Measurements from ENCODE around the gene ACKR1.

ACKR1 gene

GRCh38 chr1:159204161-159205141, at the start of gene ACKR1:
Gene ACKR1 (plus strand): TSS chr1:159204875. CDS start chr1:159204960, 85 bp downstream.
- no peak for DNase-seq (ENCODE audit: low read depth in 2 of 2)

- peak; percentile 27 to 45 for DNase-seq (ENCODE audit: low read depth in 2 of 2)
Measured at GRCh38 chr1:159161001-159161718, 43.5 kb upstream of the ACKR1 start.

- no peak for DNase-seq (ENCODE audit: low read depth in 2 of 2)
Measured at GRCh38 chr1:159161719-159162026, 43.0 kb upstream of the ACKR1 start.

- no peak for DNase-seq (ENCODE audit: low read depth in 2 of 2)
Measured at GRCh38 chr1:159162516-159163265, 42.0 kb upstream of the ACKR1 start.

- no peak for DNase-seq (ENCODE audit: low read depth in 2 of 2)
Measured at GRCh38 chr1:159163614-159164228, 41.0 kb upstream of the ACKR1 start.

GRCh38 chr1:159168043-159168442, 36.6 kb upstream of the ACKR1 start:
- DNase-seq (ENCODE audit: low read depth in 2 of 2): no peak

GRCh38 chr1:159170639-159171038, 34.0 kb upstream of the ACKR1 start:
- DNase-seq (ENCODE audit: low read depth in 2 of 2): no peak

GRCh38 chr1:159171254-159171687, 33.4 kb upstream of the ACKR1 start, which contains the start of gene CADM3:
Gene CADM3 (plus strand): TSS chr1:159171615. CDS start chr1:159171766, 151 bp downstream.
- DNase-seq (ENCODE audit: low read depth in 2 of 2): no peak

GRCh38 chr1:159171688-159172501, 32.8 kb upstream of the ACKR1 start:
- no peak for DNase-seq (ENCODE audit: low read depth in 2 of 2)

GRCh38 chr1:159172614-159173291, 31.9 kb upstream of the ACKR1 start:
- no peak for DNase-seq (ENCODE audit: low read depth in 2 of 2)

- DNase-seq (ENCODE audit: low read depth in 2 of 2): no peak
Measured at GRCh38 chr1:159173320-159173719, 31.4 kb upstream of the ACKR1 start.

- DNase-seq (ENCODE audit: low read depth in 2 of 2): no peak
Measured at GRCh38 chr1:159175571-159175970, 29.1 kb upstream of the ACKR1 start.

GRCh38 chr1:159177272-159177907, 27.3 kb upstream of the ACKR1 start:
- no peak for DNase-seq (ENCODE audit: low read depth in 2 of 2)

GRCh38 chr1:159179906-159180305, 24.8 kb upstream of the ACKR1 start:
- no peak for DNase-seq (ENCODE audit: low read depth in 2 of 2)

- DNase-seq (ENCODE audit: low read depth in 2 of 2): no peak
Measured at GRCh38 chr1:159180516-159180915, 24.2 kb upstream of the ACKR1 start.

- DNase-seq (ENCODE audit: low read depth in 2 of 2): no peak
Measured at GRCh38 chr1:159181328-159182024, 23.2 kb upstream of the ACKR1 start.

GRCh38 chr1:159184201-159184600, 20.5 kb upstream of the ACKR1 start:
- DNase-seq (ENCODE audit: low read depth in 2 of 2): no peak

- no peak for DNase-seq (ENCODE audit: low read depth in 2 of 2)
Measured at GRCh38 chr1:159185121-159185520, 19.6 kb upstream of the ACKR1 start.

GRCh38 chr1:159187033-159187432, 17.6 kb upstream of the ACKR1 start:
- no peak for DNase-seq (ENCODE audit: low read depth in 2 of 2)

All from stimulated activated CD8-positive, alpha-beta memory T cell treated with anti-CD3 and anti-CD28 coated beads, Interleukin-2, amount 100 ng/mL, for 1 hour (primary cell).